CD4-positive, alpha-beta T cell treated with Interleukin-15 for 1 hour (primary cell): ENCODE results near the gene TRAF2.
A peak's percentile ranks its signal among the peaks of the same experiment; 100 is the strongest.

Experiments
- DNase-seq: peaks from one replicate; pipeline ENCODE4 v3.0.0-alpha.2; 2020

The TRAF2 gene

GRCh38 chr9:136940526-136941230 is 54.4 kb downstream of the TRAF2 start:
- DNase-seq, result no peak

- DNase-seq, result no peak
These were observed 55.2 kb downstream of the TRAF2 start for GRCh38 chr9:136941231-136942111.

GRCh38 chr9:136942112-136942880 is 56.0 kb downstream of the TRAF2 start:
- DNase-seq, result no peak

- no peak for DNase-seq
These were observed 56.5 kb downstream of the TRAF2 start for GRCh38 chr9:136942881-136943230.

GRCh38 chr9:136943291-136944211 is 57.2 kb downstream of the TRAF2 start:
- DNase-seq, result no peak

GRCh38 chr9:136944212-136944518 is 57.8 kb downstream of the TRAF2 start:
- DNase-seq, result no peak

- DNase-seq, result peak; percentile 94
These were observed 58.4 kb downstream of the TRAF2 start, which contains the start of the genes C8G and FBXW5 for GRCh38 chr9:136944519-136945332. C8G (plus strand) TSS chr9:136945243; CDS start chr9:136945321, 78 bp downstream. FBXW5 (minus strand) TSS chr9:136944738; CDS start chr9:136944083, 655 bp downstream.

- DNase-seq, result no peak
These were observed 59.3 kb downstream of the TRAF2 start for GRCh38 chr9:136945333-136946227.

- no peak for DNase-seq
These were observed 60.1 kb downstream of the TRAF2 start for GRCh38 chr9:136946228-136947027.

- DNase-seq, result no peak
These were observed 60.9 kb downstream of the TRAF2 start for GRCh38 chr9:136947028-136947891.

- no peak for DNase-seq
These were observed 61.7 kb downstream of the TRAF2 start for GRCh38 chr9:136947955-136948510.

GRCh38 chr9:136949239-136949816 is 63.0 kb downstream of the TRAF2 start:
- no peak for DNase-seq

- DNase-seq, result peak; percentile 96
These were observed 63.7 kb downstream of the TRAF2 start for GRCh38 chr9:136949817-136950655.

GRCh38 chr9:136950656-136951276 is 64.5 kb downstream of the TRAF2 start:
- DNase-seq, result no peak

GRCh38 chr9:136951541-136952320 is 65.4 kb downstream of the TRAF2 start, which contains the start of gene LCN12:
LCN12 (plus strand) TSS chr9:136952273; CDS start chr9:136952328, 55 bp downstream.
- no peak for DNase-seq
